K562 (cell line): ENCODE data around the gene USPL1. TPM values are rescaled to one million over a fixed set of nuclear protein-coding genes. Genes with fewer than 3 reads are reported as not detected.

Source experiments
- ADNP ChIP-seq: fragments of 200-800 bp; sonication (Bioruptor generic); IDR thresholded peaks from 2 replicates; pipeline ENCODE4 v1.6.1; 2016; ENCODE audit warnings: missing genetic modification characterization, missing compliant biosample characterization
- NBN ChIP-seq: fragments of 450-650 bp; IDR thresholded peaks from 2 replicates; pipeline ENCODE4 v1.6.1; 2016; ENCODE audit warnings: low read depth, mild to moderate bottlenecking
- NFIX ChIP-seq: fragments of 250-450 bp; sonication (Bioruptor Pico); IDR thresholded peaks from 2 replicates; pipeline ENCODE4 v1.4.0; 2020; ENCODE audit warnings: low read depth, mild to moderate bottlenecking, moderate library complexity
- POLR3G ChIP-seq: IDR thresholded peaks from 2 replicates; pipeline ENCODE4 v1.6.1; 2011; ENCODE audit not compliant: insufficient read length, insufficient replicate concordance; ENCODE audit errors: extremely low read depth
- RAD21 ChIP-seq, 2 experiments: fragments of 250-450 bp in 1 of 2; fragments of 450-650 bp in 1 of 2; sonication (Bioruptor Pico) in 1 of 2; formaldehyde crosslinking in 1 of 2; IDR thresholded peaks in 1 of 2; conservative IDR thresholded peaks in 1 of 2; 2 replicates each; pipeline versions ENCODE4 v1.4.0 to v1.8.0; 2020 to 2022; ENCODE audit warnings: mild to moderate bottlenecking in 2 of 2, moderate library complexity in 1 of 2
- TCF7 ChIP-seq: sonication (generic); IDR thresholded peaks from 2 replicates; pipeline ENCODE4 v1.6.1; 2016; ENCODE audit warnings: antibody characterized with exemption, borderline replicate concordance
- TEAD2 ChIP-seq: fragments of 450-650 bp; IDR thresholded peaks from 2 replicates; pipeline ENCODE4 v1.6.1; 2016; ENCODE audit warnings: missing genetic modification characterization, control low read depth, missing compliant biosample characterization
- U2AF2 ChIP-seq: fragments of 200-400 bp; formaldehyde crosslinking; optimal IDR thresholded peaks from 2 replicates; pipeline ENCODE3; 2017; ENCODE audit warnings: low read depth, mild to moderate bottlenecking, low read length
- ZNF121 ChIP-seq: sonication (generic); formaldehyde crosslinking; conservative IDR thresholded peaks from 2 replicates; pipeline ENCODE4 v1.8.0; 2022; ENCODE audit warnings: missing genetic modification reagents
- ZNF212 ChIP-seq: fragments of 450-650 bp; formaldehyde crosslinking; IDR thresholded peaks from 2 replicates; pipeline ENCODE4 v1.4.0; 2020; ENCODE audit warnings: mild to moderate bottlenecking
- polyA plus RNA-seq, 8 experiments: library from polyadenylated mRNA; depleted of rRNA in 4 of 8; stranded (reverse) in 5 of 8; unstranded in 3 of 8; fragments of >200 nt; fragmentation: Nextera tagmentation in 2 of 8; fragmentation: Illumina TruSeq in 1 of 8; extraction: Ambion mirVana in 2 of 8; extraction: Trizol in 1 of 8; gene quantifications; 2 replicates each; pipeline versions ENCODE4 v1.2.1 to v1.2.3, GENCODE V29; 2011 to 2014; ENCODE audit warnings: inconsistent platforms in 1 of 8, missing spikeins in 1 of 8
- total RNA-seq, 7 experiments: library from RNA; depleted of rRNA in 6 of 7; stranded (reverse); fragments of >200 nt in 6 of 7; fragmentation: Illumina TruSeq in 2 of 7; extraction: Trizol in 2 of 7; gene quantifications; 2 replicates each; pipeline versions ENCODE4 v1.2.1 to v1.2.3, GENCODE V29; 2011 to 2021; ENCODE audit warnings: low replicate concordance in 1 of 7
- TF ChIP-seq, protein P1 (sequence below): fragments of 250-450 bp; sonication (Bioruptor Pico); IDR thresholded peaks from 2 replicates; pipeline ENCODE4 v1.4.0; 2020; ENCODE audit warnings: mild to moderate bottlenecking, moderate library complexity
- TF ChIP-seq, protein P2 (sequence below): IDR thresholded peaks from 3 replicates; pipeline ENCODE4 v1.6.1; 2011; ENCODE audit warnings: borderline replicate concordance, mild to moderate bottlenecking, moderate library complexity; ENCODE audit not compliant: insufficient read length; ENCODE audit errors: extremely low read depth
- TF ChIP-seq, protein P3 (sequence below): fragments of 200-800 bp; sonication (Bioruptor generic); IDR thresholded peaks from 2 replicates; pipeline ENCODE4 v1.6.1; 2017; ENCODE audit warnings: missing genetic modification characterization, missing compliant biosample characterization
- TF ChIP-seq, protein P4 (sequence below), 3 experiments: fragments of 200-800 bp in 1 of 3; sonication (Bioruptor generic) in 1 of 3; sonication (generic) in 1 of 3; formaldehyde crosslinking in 1 of 3; IDR thresholded peaks; 2 replicates each; pipeline versions ENCODE4 v1.6.1 to v1.8.0; 2016 to 2022; ENCODE audit warnings: mild to moderate bottlenecking in 2 of 3, missing compliant biosample characterization in 2 of 3, missing genetic modification characterization in 2 of 3, missing genetic modification reagents in 1 of 3
- TF ChIP-seq, protein P5 (sequence below): IDR thresholded peaks from 2 replicates; pipeline ENCODE4 v1.6.1; 2011; ENCODE audit not compliant: insufficient read length; ENCODE audit errors: extremely low read depth

Gene USPL1
- total and polyA plus RNA-seq, 9 of the 15 experiments (the other 6 are each of a cell fraction or from before 2014, with no cell fraction given), result 5.5 to 18.0 (median 12.0) TPM

DNA sequence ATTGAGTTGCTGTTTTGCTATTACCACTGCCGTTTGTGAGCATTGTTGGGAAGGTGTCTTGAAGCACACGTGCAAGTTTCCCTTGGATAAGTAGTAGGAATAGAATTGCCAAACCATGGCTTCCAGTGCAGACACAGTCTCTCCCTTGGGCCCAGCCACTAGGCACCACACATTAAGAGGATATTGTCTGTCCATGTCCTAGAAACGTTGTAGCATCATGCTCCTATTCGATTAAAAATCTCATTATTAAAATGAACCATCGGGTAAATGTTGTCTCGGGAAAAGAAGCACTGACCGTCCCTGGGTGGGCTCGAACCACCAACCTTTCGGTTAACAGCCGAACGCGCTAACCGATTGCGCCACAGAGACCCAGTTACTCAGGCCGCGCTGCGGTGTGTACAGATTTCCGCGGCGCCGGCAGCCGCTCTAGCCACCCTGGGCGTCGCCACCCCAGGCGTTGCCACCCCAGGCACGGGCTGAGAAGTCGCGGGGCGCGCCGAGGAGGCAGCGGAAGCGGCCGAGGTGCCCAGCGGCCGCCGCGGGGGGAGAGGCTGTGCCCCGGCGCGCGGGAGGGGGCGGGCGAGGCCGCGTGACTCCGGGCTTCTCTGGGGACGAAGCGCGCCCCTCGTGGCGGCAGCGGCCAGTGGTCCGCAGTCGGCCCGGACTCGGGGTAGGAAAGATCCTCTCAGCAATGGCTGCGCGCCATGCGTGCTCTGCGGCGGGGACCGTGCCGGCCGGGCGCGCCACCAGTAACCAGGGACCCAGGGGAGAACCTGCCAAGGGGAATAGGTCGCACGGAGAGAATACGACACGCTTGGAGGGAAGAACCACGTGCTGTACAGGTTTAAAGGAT lies 56.2 kb downstream of the USPL1 start (continued):
- TF ChIP-seq, protein P1, sequence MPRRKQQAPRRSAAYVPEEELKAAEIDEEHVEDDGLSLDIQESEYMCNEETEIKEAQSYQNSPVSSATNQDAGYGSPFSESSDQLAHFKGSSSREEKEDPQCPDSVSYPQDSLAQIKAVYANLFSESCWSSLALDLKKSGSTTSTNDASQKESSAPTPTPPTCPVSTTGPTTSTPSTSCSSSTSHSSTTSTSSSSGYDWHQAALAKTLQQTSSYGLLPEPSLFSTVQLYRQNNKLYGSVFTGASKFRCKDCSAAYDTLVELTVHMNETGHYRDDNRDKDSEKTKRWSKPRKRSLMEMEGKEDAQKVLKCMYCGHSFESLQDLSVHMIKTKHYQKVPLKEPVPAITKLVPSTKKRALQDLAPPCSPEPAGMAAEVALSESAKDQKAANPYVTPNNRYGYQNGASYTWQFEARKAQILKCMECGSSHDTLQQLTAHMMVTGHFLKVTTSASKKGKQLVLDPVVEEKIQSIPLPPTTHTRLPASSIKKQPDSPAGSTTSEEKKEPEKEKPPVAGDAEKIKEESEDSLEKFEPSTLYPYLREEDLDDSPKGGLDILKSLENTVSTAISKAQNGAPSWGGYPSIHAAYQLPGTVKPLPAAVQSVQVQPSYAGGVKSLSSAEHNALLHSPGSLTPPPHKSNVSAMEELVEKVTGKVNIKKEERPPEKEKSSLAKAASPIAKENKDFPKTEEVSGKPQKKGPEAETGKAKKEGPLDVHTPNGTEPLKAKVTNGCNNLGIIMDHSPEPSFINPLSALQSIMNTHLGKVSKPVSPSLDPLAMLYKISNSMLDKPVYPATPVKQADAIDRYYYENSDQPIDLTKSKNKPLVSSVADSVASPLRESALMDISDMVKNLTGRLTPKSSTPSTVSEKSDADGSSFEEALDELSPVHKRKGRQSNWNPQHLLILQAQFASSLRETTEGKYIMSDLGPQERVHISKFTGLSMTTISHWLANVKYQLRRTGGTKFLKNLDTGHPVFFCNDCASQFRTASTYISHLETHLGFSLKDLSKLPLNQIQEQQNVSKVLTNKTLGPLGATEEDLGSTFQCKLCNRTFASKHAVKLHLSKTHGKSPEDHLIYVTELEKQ (CRISPR knock-in tag), result no peak
- TF ChIP-seq ZNF121 (no peak), NFIX (CRISPR knock-in tag) (no peak), U2AF2 (no peak), NBN (no peak), RAD21 (CRISPR knock-in tag; conservative IDR thresholded peaks at IDR 0.05 in 1 of 2, IDR thresholded peaks at IDR 0.05 in 1 of 2) (peak; percentile 26 to 39; a peak in 3 of 4 replicates), POLR3G (no peak), TCF7 (no peak), ADNP (peak; percentile 73; the same call in 1 of the 2 replicates), ZNF212 (no peak), TEAD2 (no peak)
- TF ChIP-seq, protein P2, sequence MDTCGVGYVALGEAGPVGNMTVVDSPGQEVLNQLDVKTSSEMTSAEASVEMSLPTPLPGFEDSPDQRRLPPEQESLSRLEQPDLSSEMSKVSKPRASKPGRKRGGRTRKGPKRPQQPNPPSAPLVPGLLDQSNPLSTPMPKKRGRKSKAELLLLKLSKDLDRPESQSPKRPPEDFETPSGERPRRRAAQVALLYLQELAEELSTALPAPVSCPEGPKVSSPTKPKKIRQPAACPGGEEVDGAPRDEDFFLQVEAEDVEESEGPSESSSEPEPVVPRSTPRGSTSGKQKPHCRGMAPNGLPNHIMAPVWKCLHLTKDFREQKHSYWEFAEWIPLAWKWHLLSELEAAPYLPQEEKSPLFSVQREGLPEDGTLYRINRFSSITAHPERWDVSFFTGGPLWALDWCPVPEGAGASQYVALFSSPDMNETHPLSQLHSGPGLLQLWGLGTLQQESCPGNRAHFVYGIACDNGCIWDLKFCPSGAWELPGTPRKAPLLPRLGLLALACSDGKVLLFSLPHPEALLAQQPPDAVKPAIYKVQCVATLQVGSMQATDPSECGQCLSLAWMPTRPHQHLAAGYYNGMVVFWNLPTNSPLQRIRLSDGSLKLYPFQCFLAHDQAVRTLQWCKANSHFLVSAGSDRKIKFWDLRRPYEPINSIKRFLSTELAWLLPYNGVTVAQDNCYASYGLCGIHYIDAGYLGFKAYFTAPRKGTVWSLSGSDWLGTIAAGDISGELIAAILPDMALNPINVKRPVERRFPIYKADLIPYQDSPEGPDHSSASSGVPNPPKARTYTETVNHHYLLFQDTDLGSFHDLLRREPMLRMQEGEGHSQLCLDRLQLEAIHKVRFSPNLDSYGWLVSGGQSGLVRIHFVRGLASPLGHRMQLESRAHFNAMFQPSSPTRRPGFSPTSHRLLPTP, result peak; percentile 78
- TF ChIP-seq, protein P3, sequence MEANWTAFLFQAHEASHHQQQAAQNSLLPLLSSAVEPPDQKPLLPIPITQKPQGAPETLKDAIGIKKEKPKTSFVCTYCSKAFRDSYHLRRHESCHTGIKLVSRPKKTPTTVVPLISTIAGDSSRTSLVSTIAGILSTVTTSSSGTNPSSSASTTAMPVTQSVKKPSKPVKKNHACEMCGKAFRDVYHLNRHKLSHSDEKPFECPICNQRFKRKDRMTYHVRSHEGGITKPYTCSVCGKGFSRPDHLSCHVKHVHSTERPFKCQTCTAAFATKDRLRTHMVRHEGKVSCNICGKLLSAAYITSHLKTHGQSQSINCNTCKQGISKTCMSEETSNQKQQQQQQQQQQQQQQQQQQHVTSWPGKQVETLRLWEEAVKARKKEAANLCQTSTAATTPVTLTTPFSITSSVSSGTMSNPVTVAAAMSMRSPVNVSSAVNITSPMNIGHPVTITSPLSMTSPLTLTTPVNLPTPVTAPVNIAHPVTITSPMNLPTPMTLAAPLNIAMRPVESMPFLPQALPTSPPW (CRISPR knock-in tag), result peak; percentile 98
- TF ChIP-seq, protein P4, sequence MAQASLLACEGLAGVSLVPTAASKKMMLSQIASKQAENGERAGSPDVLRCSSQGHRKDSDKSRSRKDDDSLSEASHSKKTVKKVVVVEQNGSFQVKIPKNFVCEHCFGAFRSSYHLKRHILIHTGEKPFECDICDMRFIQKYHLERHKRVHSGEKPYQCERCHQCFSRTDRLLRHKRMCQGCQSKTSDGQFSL (CRISPR knock-in tag; IDR thresholded peaks at IDR 0.05), result peak; percentile 32; the same call in 1 of the 2 replicates
- TF ChIP-seq, protein P4 (tag; IDR thresholded peaks at IDR 0.05), result no peak
- TF ChIP-seq, protein P5, sequence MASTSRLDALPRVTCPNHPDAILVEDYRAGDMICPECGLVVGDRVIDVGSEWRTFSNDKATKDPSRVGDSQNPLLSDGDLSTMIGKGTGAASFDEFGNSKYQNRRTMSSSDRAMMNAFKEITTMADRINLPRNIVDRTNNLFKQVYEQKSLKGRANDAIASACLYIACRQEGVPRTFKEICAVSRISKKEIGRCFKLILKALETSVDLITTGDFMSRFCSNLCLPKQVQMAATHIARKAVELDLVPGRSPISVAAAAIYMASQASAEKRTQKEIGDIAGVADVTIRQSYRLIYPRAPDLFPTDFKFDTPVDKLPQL, result no peak
